Measurements from ENCODE around the gene DLX3.

DNA sequence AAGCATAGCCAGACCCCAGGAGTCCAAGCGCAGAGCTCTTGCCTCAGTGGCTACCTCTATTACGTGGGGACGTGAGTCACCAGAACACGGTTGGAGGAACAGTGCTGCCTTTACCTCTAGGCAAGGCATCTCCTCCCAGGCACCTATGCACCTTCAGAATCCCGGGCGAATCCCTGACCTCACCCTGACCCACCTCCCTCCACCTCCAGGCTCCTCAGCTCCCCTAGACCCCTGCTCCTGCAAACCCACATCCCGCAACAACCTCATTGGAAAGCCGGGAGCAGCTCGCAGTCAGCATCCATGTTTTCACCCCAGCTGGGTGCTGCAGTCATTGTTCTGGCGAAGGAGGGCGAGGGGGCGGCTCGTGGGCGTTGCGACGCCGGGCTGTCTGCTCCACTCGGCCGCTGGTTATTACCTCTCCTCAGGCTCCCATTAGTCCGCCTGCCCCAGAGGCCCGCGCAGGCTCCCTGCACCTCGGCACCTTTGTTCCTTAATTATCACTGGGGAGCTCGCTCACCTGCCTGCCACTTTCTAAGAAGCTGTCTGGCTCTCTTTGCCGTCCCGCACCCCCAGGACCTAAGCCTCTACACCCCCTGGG, 50.7 kb downstream of the DLX3 start:
- TF ChIP-seq CTCF (IDR thresholded peaks at IDR 0.05) (no peak), EZH2phosphoT487 (IDR thresholded peaks at IDR 0.05; ENCODE audit: borderline replicate concordance, low read depth) (no peak), ZBTB33 (IDR thresholded peaks at IDR 0.05; ENCODE audit: borderline replicate concordance, low read depth) (no peak), EP300 (IDR thresholded peaks at IDR 0.05; ENCODE audit: borderline replicate concordance in 1 of 2, low read depth in 1 of 2, low read length in 1 of 2) (no peak), POLR2AphosphoS5 (IDR thresholded peaks at IDR 0.05; ENCODE audit: low read depth, low read length) (no peak), MXI1 (IDR thresholded peaks at IDR 0.05; ENCODE audit: low read depth, low read length) (no peak), FOXM1 (IDR thresholded peaks at IDR 0.05; ENCODE audit: low read depth) (no peak), USF2 (IDR thresholded peaks at IDR 0.05; ENCODE audit: borderline replicate concordance, low read depth, low read length) (no peak), NFIC (IDR thresholded peaks at IDR 0.05; ENCODE audit: borderline replicate concordance) (no peak)
- TF ChIP-seq, protein P1, sequence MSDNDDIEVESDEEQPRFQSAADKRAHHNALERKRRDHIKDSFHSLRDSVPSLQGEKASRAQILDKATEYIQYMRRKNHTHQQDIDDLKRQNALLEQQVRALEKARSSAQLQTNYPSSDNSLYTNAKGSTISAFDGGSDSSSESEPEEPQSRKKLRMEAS (IDR thresholded peaks at IDR 0.05; ENCODE audit: low read depth): no peak
